Measurements from ENCODE around the gene TUB. TPM values are rescaled to one million over a fixed set of nuclear protein-coding genes. Genes with fewer than 3 reads are reported as not detected.

Gene TUB
- total RNA-seq, 2 experiments from 2014 or later, result 0.05 to 0.16 TPM

GRCh38 chr11:8110396-8110795 lies 29.4 kb downstream of the TUB start:
- ATAC-seq (no peak), DNase-seq (no peak)
- TF ChIP-seq CTCF (IDR thresholded peaks at IDR 0.05), result no peak
- Mint-ChIP-seq H3K4me3 (no peak overlapping the region), H3K9me3 (peaks cover 7% of the 10 kb centered on the region), H3K36me3 (ENCODE audit: low read depth) (peaks cover 8% of the 10 kb centered on the region), H3K27me3 (no peaks in the 10 kb centered on the region), H3K4me1 (ENCODE audit: low read depth) (no peaks in the 10 kb centered on the region), H3K27ac (no peak overlapping the region)
- CTCF ChIA-PET, result interaction anchor here (1.0 to 4.0 kb wide), 2 partner anchors 11 to 20 kb away, joined by 3 to 31 read pairs; no protein-coding TSS in a partner anchor
- intact Hi-C loops (cut with micrococcal nuclease), result no loop called here
- POLR2A ChIA-PET, result no interaction called here

- Mint-ChIP-seq H3K4me1 (ENCODE audit: low read depth) (no peaks in the 10 kb centered on the region), H3K36me3 (ENCODE audit: low read depth) (peaks cover 11% of the 10 kb centered on the region), H3K4me3 (no peak overlapping the region), H3K27me3 (no peaks in the 10 kb centered on the region), H3K9me3 (peaks cover 7% of the 10 kb centered on the region), H3K27ac (no peak overlapping the region)
- ChIA-PET CTCF (interaction anchor here (1.0 to 1.2 kb wide), 2 partner anchors 12 to 105 kb away, joined by 4 to 6 read pairs; no protein-coding TSS in a partner anchor), POLR2A (interaction anchor here (0.9 kb wide), 1 partner anchor 56 kb away, joined by 3 read pairs; no protein-coding TSS in a partner anchor)
- no peak for TF ChIP-seq CTCF (IDR thresholded peaks at IDR 0.05)
- intact Hi-C loops (cut with micrococcal nuclease), result no loop called here
- DNase-seq (no peak), ATAC-seq (no peak)
Measured at GRCh38 chr11:8111636-8112035, 30.6 kb downstream of the TUB start.

- peaks cover 3% of the 10 kb centered on the region for H3K27me3 Mint-ChIP-seq
- H3K4me3 Mint-ChIP-seq, result no peak overlapping the region
- DNase-seq (no peak), ATAC-seq (no peak)
- H3K36me3 Mint-ChIP-seq (ENCODE audit: low read depth), result peaks cover 15% of the 10 kb centered on the region
- POLR2A ChIA-PET, result interaction anchor here (1.0 kb wide), 1 partner anchor 654 kb away, joined by 3 read pairs; no protein-coding TSS in a partner anchor
- no peaks in the 10 kb centered on the region for H3K4me1 Mint-ChIP-seq (ENCODE audit: low read depth)
- CTCF ChIA-PET, result interaction anchor here (1.1 to 1.2 kb wide), 2 partner anchors 23 to 89 kb away, joined by 4 read pairs; no protein-coding TSS in a partner anchor
- no peak for TF ChIP-seq CTCF (IDR thresholded peaks at IDR 0.05)
- peaks cover 2% of the 10 kb centered on the region for H3K9me3 Mint-ChIP-seq
- no peak overlapping the region for H3K27ac Mint-ChIP-seq
- intact Hi-C loops (cut with micrococcal nuclease), result no loop called here
Measured at GRCh38 chr11:8122173-8122764, 41.3 kb downstream of the TUB start.

- no peak overlapping the region for H3K27ac Mint-ChIP-seq
- intact Hi-C loops (cut with micrococcal nuclease), result no loop called here
- H3K9me3 Mint-ChIP-seq, result no peaks in the 10 kb centered on the region
- ChIA-PET CTCF (interaction anchor here (1.4 kb wide), 1 partner anchor 27 kb away, joined by 4 read pairs; no protein-coding TSS in a partner anchor), POLR2A (no interaction called here)
- H3K27me3 Mint-ChIP-seq, result no peaks in the 10 kb centered on the region
- TF ChIP-seq CTCF (IDR thresholded peaks at IDR 0.05), result no peak
- peaks cover 4% of the 10 kb centered on the region for H3K36me3 Mint-ChIP-seq (ENCODE audit: low read depth)
- H3K4me3 Mint-ChIP-seq, result no peak overlapping the region
- ATAC-seq (no peak), DNase-seq (no peak)
- H3K4me1 Mint-ChIP-seq (ENCODE audit: low read depth), result no peaks in the 10 kb centered on the region
Measured at GRCh38 chr11:8126649-8127289, 45.8 kb downstream of the TUB start.

GRCh38 chr11:8127447-8127846 lies 46.4 kb downstream of the TUB start:
- H3K27me3 Mint-ChIP-seq, result no peaks in the 10 kb centered on the region
- H3K9me3 Mint-ChIP-seq, result no peaks in the 10 kb centered on the region
- H3K4me1 Mint-ChIP-seq (ENCODE audit: low read depth), result no peaks in the 10 kb centered on the region
- peaks cover 4% of the 10 kb centered on the region for H3K36me3 Mint-ChIP-seq (ENCODE audit: low read depth)
- intact Hi-C loops (cut with micrococcal nuclease), result no loop called here
- ATAC-seq (no peak), DNase-seq (no peak)
- H3K4me3 Mint-ChIP-seq, result no peak overlapping the region
- ChIA-PET CTCF (interaction anchor here (1.4 to 1.5 kb wide), 2 partner anchors 28 kb away, joined by 4 to 7 read pairs; no protein-coding TSS in a partner anchor), POLR2A (no interaction called here)
- no peak for TF ChIP-seq CTCF (IDR thresholded peaks at IDR 0.05)
- H3K27ac Mint-ChIP-seq, result no peak overlapping the region

Measured in activated CD8-positive, alpha-beta T cell treated with anti-CD3 and anti-CD28 coated beads for 36 hours (primary cell).